K562 (cell line): ENCODE results near the gene ATXN1. TPM values are rescaled to one million over a fixed set of nuclear protein-coding genes. Genes with fewer than 3 reads are reported as not detected.

Experiments used
- ATAC-seq: fragments of 200-7000 bp; cut with Tn5 transposase; 3 replicates; pipeline ENCODE4 v1.9.1; 2020; ENCODE audit warnings: moderate library complexity
- BruUV-seq: library from RNA; stranded (reverse); fragments of 400-500 nt; replicated peaks from 2 replicates; lab custom pipeline; 2021; lab: Mats Ljungman, UMichigan
- CTCF ChIA-PET: fragments of 300-600 bp; formaldehyde crosslinking; extraction: SDS; loops from one replicate; lab custom pipeline; 2021; ENCODE audit warnings: low intra/inter-chr PET ratio; lab: Yijun Ruan, JAX
- POLR2A ChIA-PET: fragments of 300-600, 350-650 bp; sonication (Branson Sonifier 250); formaldehyde crosslinking; extraction: SDS; loops from one replicate; lab custom pipeline; 2021; ENCODE audit warnings: antibody characterized with exemption, inconsistent platforms; lab: Yijun Ruan, JAX
- DNase-seq, 4 experiments: peaks; one replicate each; pipeline versions ENCODE4 v3.0.0 to v3.0.0-alpha.2; 2011 to 2018; ENCODE audit warnings: low spot score in 3 of 4, mixed read lengths in 3 of 4; ENCODE audit errors: extremely low read depth in 1 of 4
- FAIRE-seq: peaks from 2 replicates; lab custom pipeline; 2011; peaks lifted over from hg19 to GRCh38; lab: Jason Lieb, UNC
- H2AFZ ChIP-seq: 2 replicates; pipeline ENCODE4 v1.6.0; 2011; ENCODE audit warnings: low read depth, low read length, control low read depth, inconsistent platforms
- H3K27ac ChIP-seq: fragments of 200-600 bp; 3 replicates; pipeline ENCODE4 v1.8.0; 2011; ENCODE audit warnings: low read depth, mild to moderate bottlenecking, control low read depth, inconsistent platforms, low read length, moderate library complexity, mixed read lengths; ENCODE audit errors: extremely low read depth
- H3K27me3 ChIP-seq, 2 experiments: fragments of 300-600 bp in 1 of 2; 2 replicates in 1 of 2; 3 replicates in 1 of 2; pipeline versions ENCODE4 v1.6.0 to v1.8.0; 2011; ENCODE audit warnings: inconsistent platforms in 2 of 2, low read length in 2 of 2, mild to moderate bottlenecking in 1 of 2, mixed read lengths in 1 of 2, moderate library complexity in 1 of 2; ENCODE audit not compliant: control insufficient read depth in 2 of 2, insufficient read depth in 2 of 2
- H3K36me3 ChIP-seq: fragments of 300-600 bp; 3 replicates; pipeline ENCODE4 v1.8.0; 2011; ENCODE audit warnings: mild to moderate bottlenecking, low read length, inconsistent platforms; ENCODE audit not compliant: control insufficient read depth, insufficient read depth
- H3K4me1 ChIP-seq, 2 experiments: fragments of 200-600 bp in 1 of 2; replicated peaks in 1 of 2; 2 replicates in 1 of 2; 3 replicates in 1 of 2; pipeline versions ENCODE4 v1.5.1 to v1.8.0; 2011; ENCODE audit warnings: inconsistent platforms in 2 of 2, low read length in 2 of 2, mild to moderate bottlenecking in 1 of 2, mixed read lengths in 1 of 2, moderate library complexity in 1 of 2; ENCODE audit not compliant: control insufficient read depth in 2 of 2, insufficient read depth in 2 of 2
- H3K4me2 ChIP-seq: 2 replicates; pipeline ENCODE4 v1.6.1; 2011; ENCODE audit warnings: low read length, control low read depth, inconsistent platforms, mixed read lengths; ENCODE audit not compliant: insufficient read depth
- H3K4me3 ChIP-seq: fragments of 200-600 bp; sonication (generic), shearing (Covaris generic); 2 replicates; pipeline ENCODE4 v1.5.1; 2016; ENCODE audit warnings: control low read depth, inconsistent platforms
- H3K79me2 ChIP-seq: fragments of 200-600 bp; 3 replicates; pipeline ENCODE4 v1.8.0; 2011; ENCODE audit warnings: low read length, inconsistent platforms; ENCODE audit not compliant: control insufficient read depth, insufficient read depth
- H3K9ac ChIP-seq, 2 experiments: 2 replicates each; pipeline versions ENCODE4 v1.6.0 to v1.6.1; 2011; ENCODE audit warnings: low read depth in 2 of 2, low read length in 2 of 2, control low read depth in 1 of 2, inconsistent platforms in 1 of 2, mild to moderate bottlenecking in 1 of 2, mixed read lengths in 1 of 2; ENCODE audit not compliant: insufficient read depth in 1 of 2
- H3K9me1 ChIP-seq: one replicate; pipeline ENCODE4 v1.6.0; 2011; ENCODE audit warnings: inconsistent platforms, mild to moderate bottlenecking, low read length, moderate library complexity; ENCODE audit not compliant: control insufficient read depth, insufficient read depth
- H3K9me3 ChIP-seq: replicated peaks from 2 replicates; pipeline ENCODE4 v1.5.1; 2011; ENCODE audit warnings: low read depth, low read length, inconsistent platforms; ENCODE audit not compliant: control insufficient read depth, insufficient read depth
- H4K20me1 ChIP-seq: replicated peaks from 2 replicates; pipeline ENCODE4 v1.6.1; 2011; ENCODE audit warnings: low read length, inconsistent platforms, mixed read lengths; ENCODE audit not compliant: control insufficient read depth, insufficient read depth
- CBFB ChIP-seq: sonication (generic); formaldehyde crosslinking; IDR thresholded peaks from 2 replicates; pipeline ENCODE4 v1.4.0; 2020; ENCODE audit warnings: mild to moderate bottlenecking, missing genetic modification reagents
- DMBX1 ChIP-seq: fragments of 250-450 bp; sonication (Bioruptor Pico); IDR thresholded peaks from 2 replicates; pipeline ENCODE4 v1.8.0; 2022; ENCODE audit warnings: inconsistent platforms, mild to moderate bottlenecking, moderate library complexity, borderline replicate concordance
- DNMT1 ChIP-seq: fragments of 450-650 bp; IDR thresholded peaks from 2 replicates; pipeline ENCODE4 v1.6.1; 2016; ENCODE audit warnings: antibody characterized with exemption, mild to moderate bottlenecking
- WGBS: fragments of 100-300 bp; shearing (Covaris generic); methylation state at CpG from one replicate; pipeline ENCODE4 v1.1.6; 2016; ENCODE audit warnings: low coverage, mixed read lengths; ENCODE audit not compliant: insufficient coverage; ENCODE audit errors: missing lambda C conversion rate; 5-methylcytosine and 5-hydroxymethylcytosine counted together
- in situ Hi-C: fragments of 300-500 bp; cut with MboI; formaldehyde crosslinking; loops from 4 replicates; pipeline ENCODE4 v1.15.0; 2018; ENCODE audit warnings: inconsistent platforms, mixed read lengths
- intact Hi-C: fragments of 100-400 bp; cut with micrococcal nuclease; formaldehyde crosslinking; loops from 2 replicates; pipeline ENCODE4 v1.14.2; 2022
- polyA plus RNA-seq, 8 experiments: library from polyadenylated mRNA; depleted of rRNA in 4 of 8; stranded (reverse) in 5 of 8; unstranded in 3 of 8; fragments of >200 nt; fragmentation: Nextera tagmentation in 2 of 8; fragmentation: Illumina TruSeq in 1 of 8; extraction: Ambion mirVana in 2 of 8; extraction: Trizol in 1 of 8; gene quantifications; 2 replicates each; pipeline versions ENCODE4 v1.2.1 to v1.2.3, GENCODE V29; 2011 to 2014; ENCODE audit warnings: inconsistent platforms in 1 of 8, missing spikeins in 1 of 8
- total RNA-seq, 7 experiments: library from RNA; depleted of rRNA in 6 of 7; stranded (reverse); fragments of >200 nt in 6 of 7; fragmentation: Illumina TruSeq in 2 of 7; extraction: Trizol in 2 of 7; gene quantifications; 2 replicates each; pipeline versions ENCODE4 v1.2.1 to v1.2.3, GENCODE V29; 2011 to 2021; ENCODE audit warnings: low replicate concordance in 1 of 7
- TF ChIP-seq, protein P1 (sequence below), 3 experiments: fragments of 200-800 bp in 1 of 3; fragments of 250-450 bp in 1 of 3; fragments of 450-650 bp in 1 of 3; sonication (Bioruptor Pico) in 1 of 3; sonication (Bioruptor generic) in 1 of 3; formaldehyde crosslinking in 1 of 3; IDR thresholded peaks; 2 replicates each; pipeline versions ENCODE4 v1.6.1 to v1.8.0; 2016 to 2022; ENCODE audit warnings: mild to moderate bottlenecking in 2 of 3, missing genetic modification characterization in 2 of 3, missing compliant biosample characterization in 1 of 3, moderate library complexity in 1 of 3
- TF ChIP-seq, protein P2 (sequence below): sonication (generic); formaldehyde crosslinking; IDR thresholded peaks from 2 replicates; pipeline ENCODE4 v1.8.1; 2023; ENCODE audit warnings: mild to moderate bottlenecking, missing genetic modification reagents

ATXN1 gene
- total and polyA plus RNA-seq, 9 of the 15 experiments (the other 6 are each of a cell fraction or from before 2014, with no cell fraction given): under 0.01 to 1.2 (median 0.58) TPM

- no peaks in the 10 kb centered on the region for H3K9me3 ChIP-seq
- peaks cover 20 to 45% of the 10 kb centered on the region in 2 experiments for H3K4me1 ChIP-seq
- 87% methylated on average over 5 of the region's 5 CpGs for WGBS
- no peak for ATAC-seq
- no peak for DNase-seq
- TF ChIP-seq DMBX1 (0 out of 2 replicates have a peak, but pooled peaks have one; percentile 42), CBFB (CRISPR knock-in tag) (no peak), DNMT1 (no peak)
- TF ChIP-seq, protein P1, sequence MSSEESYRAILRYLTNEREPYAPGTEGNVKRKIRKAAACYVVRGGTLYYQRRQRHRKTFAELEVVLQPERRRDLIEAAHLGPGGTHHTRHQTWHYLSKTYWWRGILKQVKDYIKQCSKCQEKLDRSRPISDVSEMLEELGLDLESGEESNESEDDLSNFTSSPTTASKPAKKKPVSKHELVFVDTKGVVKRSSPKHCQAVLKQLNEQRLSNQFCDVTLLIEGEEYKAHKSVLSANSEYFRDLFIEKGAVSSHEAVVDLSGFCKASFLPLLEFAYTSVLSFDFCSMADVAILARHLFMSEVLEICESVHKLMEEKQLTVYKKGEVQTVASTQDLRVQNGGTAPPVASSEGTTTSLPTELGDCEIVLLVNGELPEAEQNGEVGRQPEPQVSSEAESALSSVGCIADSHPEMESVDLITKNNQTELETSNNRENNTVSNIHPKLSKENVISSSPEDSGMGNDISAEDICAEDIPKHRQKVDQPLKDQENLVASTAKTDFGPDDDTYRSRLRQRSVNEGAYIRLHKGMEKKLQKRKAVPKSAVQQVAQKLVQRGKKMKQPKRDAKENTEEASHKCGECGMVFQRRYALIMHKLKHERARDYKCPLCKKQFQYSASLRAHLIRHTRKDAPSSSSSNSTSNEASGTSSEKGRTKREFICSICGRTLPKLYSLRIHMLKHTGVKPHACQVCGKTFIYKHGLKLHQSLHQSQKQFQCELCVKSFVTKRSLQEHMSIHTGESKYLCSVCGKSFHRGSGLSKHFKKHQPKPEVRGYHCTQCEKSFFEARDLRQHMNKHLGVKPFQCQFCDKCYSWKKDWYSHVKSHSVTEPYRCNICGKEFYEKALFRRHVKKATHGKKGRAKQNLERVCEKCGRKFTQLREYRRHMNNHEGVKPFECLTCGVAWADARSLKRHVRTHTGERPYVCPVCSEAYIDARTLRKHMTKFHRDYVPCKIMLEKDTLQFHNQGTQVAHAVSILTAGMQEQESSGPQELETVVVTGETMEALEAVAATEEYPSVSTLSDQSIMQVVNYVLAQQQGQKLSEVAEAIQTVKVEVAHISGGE (CRISPR knock-in tag; IDR thresholded peaks at IDR 0.05): no peak
- TF ChIP-seq, protein P2, sequence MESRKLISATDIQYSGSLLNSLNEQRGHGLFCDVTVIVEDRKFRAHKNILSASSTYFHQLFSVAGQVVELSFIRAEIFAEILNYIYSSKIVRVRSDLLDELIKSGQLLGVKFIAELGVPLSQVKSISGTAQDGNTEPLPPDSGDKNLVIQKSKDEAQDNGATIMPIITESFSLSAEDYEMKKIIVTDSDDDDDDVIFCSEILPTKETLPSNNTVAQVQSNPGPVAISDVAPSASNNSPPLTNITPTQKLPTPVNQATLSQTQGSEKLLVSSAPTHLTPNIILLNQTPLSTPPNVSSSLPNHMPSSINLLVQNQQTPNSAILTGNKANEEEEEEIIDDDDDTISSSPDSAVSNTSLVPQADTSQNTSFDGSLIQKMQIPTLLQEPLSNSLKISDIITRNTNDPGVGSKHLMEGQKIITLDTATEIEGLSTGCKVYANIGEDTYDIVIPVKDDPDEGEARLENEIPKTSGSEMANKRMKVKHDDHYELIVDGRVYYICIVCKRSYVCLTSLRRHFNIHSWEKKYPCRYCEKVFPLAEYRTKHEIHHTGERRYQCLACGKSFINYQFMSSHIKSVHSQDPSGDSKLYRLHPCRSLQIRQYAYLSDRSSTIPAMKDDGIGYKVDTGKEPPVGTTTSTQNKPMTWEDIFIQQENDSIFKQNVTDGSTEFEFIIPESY (CRISPR knock-in tag): peak; percentile 94
- H3K79me2 ChIP-seq: peaks cover 27% of the 10 kb centered on the region
- no peaks in the 10 kb centered on the region for H3K9me1 ChIP-seq
- H3K9ac ChIP-seq: no peak overlapping the region
- BruUV-seq: no TSS peak
- H4K20me1 ChIP-seq: no peaks in the 10 kb centered on the region
- no peak overlapping the region for H2AFZ ChIP-seq
- CTCF ChIA-PET: no interaction called here
- no peak overlapping the region for H3K4me3 ChIP-seq
- H3K4me2 ChIP-seq: no peak overlapping the region
- in situ Hi-C loops (no loop called here), intact Hi-C loops (loop anchor here (10.0 kb wide), 1 partner anchor 577 kb away; no protein-coding TSS in a partner anchor)
- H3K27ac ChIP-seq: no peak overlapping the region; the same call in 2 of the 3 replicates
- no peaks in the 10 kb centered on the region for H3K27me3 ChIP-seq
- POLR2A ChIA-PET: interaction anchor here (0.6 to 1.7 kb wide), 4 partner anchors 15 to 633 kb away, joined by 3 to 4 read pairs (median 4); no protein-coding TSS in a partner anchor
- no peak for FAIRE-seq
- H3K36me3 ChIP-seq: peaks cover 25% of the 10 kb centered on the region
These were observed 489.8 kb downstream of the ATXN1 start for GRCh38 chr6:16271428-16271827.
